ENCODE measurements around the gene ZNF558. TPM values are rescaled to one million over a fixed set of nuclear protein-coding genes. Genes with fewer than 3 reads are reported as not detected.

ZNF558 gene
- total RNA-seq, result 7.3 and 20.2 TPM in 2 replicates

- TF ChIP-seq, protein P1, sequence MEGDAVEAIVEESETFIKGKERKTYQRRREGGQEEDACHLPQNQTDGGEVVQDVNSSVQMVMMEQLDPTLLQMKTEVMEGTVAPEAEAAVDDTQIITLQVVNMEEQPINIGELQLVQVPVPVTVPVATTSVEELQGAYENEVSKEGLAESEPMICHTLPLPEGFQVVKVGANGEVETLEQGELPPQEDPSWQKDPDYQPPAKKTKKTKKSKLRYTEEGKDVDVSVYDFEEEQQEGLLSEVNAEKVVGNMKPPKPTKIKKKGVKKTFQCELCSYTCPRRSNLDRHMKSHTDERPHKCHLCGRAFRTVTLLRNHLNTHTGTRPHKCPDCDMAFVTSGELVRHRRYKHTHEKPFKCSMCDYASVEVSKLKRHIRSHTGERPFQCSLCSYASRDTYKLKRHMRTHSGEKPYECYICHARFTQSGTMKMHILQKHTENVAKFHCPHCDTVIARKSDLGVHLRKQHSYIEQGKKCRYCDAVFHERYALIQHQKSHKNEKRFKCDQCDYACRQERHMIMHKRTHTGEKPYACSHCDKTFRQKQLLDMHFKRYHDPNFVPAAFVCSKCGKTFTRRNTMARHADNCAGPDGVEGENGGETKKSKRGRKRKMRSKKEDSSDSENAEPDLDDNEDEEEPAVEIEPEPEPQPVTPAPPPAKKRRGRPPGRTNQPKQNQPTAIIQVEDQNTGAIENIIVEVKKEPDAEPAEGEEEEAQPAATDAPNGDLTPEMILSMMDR (conservative IDR thresholded peaks at IDR 0.05; ENCODE audit: low read depth, low read length), result no peak
- DNase-seq (ENCODE audit: low read depth), result peak; percentile 71
These were observed at the start of gene ZNF558, which contains the start of gene MBD3L1 for GRCh38 chr19:8832132-8833021. ZNF558 (minus strand) TSS chr19:8832304; CDS start chr19:8822659, 9,645 bp downstream. MBD3L1 (plus strand) TSS chr19:8832377; CDS start chr19:8842679, 10,302 bp downstream.

GRCh38 chr19:8881512-8881911, 49.4 kb upstream of the ZNF558 start:
- H3K4me3 ChIP-seq (ENCODE audit: low read depth, low read length), result no peak overlapping the region

More at GRCh38 chr19:8832132-8833021, at the start of gene ZNF558, which contains the start of gene MBD3L1:
- peak within 1 kb of the TSS; percentile 88 for H3K4me3 ChIP-seq (ENCODE audit: low read depth, low read length)

GRCh38 chr19:8880868-8881488, 48.9 kb upstream of the ZNF558 start:
- no peak for DNase-seq (ENCODE audit: low read depth)
- no peak overlapping the region for H3K4me3 ChIP-seq (ENCODE audit: low read depth, low read length)
- TF ChIP-seq, protein P1 (conservative IDR thresholded peaks at IDR 0.05; ENCODE audit: low read depth, low read length), result no peak

More at GRCh38 chr19:8881512-8881911, 49.4 kb upstream of the ZNF558 start:
- no peak for DNase-seq (ENCODE audit: low read depth)
- TF ChIP-seq, protein P1 (conservative IDR thresholded peaks at IDR 0.05; ENCODE audit: low read depth, low read length), result no peak

DNA sequence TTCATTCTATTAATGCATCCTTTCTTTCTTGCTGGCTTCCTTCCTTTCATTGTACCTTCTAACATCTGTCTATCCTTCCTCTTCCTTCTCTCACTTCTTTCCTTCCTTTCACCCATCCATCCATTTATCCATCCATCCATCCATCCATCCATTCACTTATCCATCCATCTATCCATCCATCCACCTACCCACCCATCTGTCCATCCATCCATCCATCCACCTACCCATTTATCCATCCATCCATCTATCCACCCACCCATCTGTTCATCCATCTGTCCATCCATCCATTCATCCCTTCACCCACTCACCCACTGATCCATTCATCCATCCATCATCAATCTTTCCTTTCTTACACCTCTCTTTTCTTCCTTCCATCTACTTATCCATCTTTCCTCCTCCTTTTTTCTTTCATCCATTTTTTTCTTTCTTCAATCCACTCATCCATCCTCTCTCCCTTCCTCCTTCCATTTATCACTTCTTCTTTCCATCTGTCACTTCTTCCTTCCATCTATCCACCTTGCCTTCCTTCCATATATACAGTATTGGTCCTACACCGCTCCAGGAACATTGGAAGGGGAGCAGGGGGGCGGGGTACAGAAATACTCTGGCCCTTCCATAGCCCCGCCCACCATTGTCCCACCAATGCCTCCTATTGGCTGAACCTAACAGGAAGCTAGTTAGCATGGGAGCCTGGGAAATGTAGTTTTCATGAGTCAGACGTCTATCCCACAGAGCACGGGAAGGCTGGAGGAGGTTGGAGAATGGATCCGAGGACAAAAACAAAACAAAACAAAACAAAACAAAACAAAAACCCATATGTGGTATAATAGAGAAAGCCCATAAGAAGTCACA, 46.0 kb upstream of the ZNF558 start:
- TF ChIP-seq, protein P1 (conservative IDR thresholded peaks at IDR 0.05; ENCODE audit: low read depth, low read length), result no peak
- no peak for DNase-seq (ENCODE audit: low read depth)
- H3K4me3 ChIP-seq (ENCODE audit: low read depth, low read length), result no peak overlapping the region

GRCh38 chr19:8866344-8866743, 34.2 kb upstream of the ZNF558 start:
- H3K4me3 ChIP-seq (ENCODE audit: low read depth, low read length), result no peak overlapping the region
- no peak for DNase-seq (ENCODE audit: low read depth)
- TF ChIP-seq, protein P1 (conservative IDR thresholded peaks at IDR 0.05; ENCODE audit: low read depth, low read length), result no peak

DNA sequence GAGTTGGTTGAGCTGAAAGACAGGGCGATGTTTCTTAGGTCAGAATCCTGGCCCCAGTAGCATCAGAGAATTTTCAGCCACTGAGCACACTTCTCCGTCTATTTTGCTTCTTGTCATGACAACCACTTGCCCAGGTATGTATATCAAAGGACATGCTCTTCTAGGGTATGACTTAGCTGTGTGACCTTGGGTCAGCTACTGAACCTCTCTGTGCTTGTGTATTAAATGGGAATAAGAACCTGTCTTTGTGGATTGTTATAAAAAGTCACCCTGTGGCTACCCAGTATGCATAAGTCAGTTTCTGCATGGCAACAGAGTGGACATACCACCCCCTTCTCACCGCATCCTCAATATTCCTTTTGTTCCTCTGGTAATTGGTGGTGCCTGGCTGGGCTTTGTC, 26.2 kb upstream of the ZNF558 start:
- no peak overlapping the region for H3K4me3 ChIP-seq (ENCODE audit: low read depth, low read length)
- TF ChIP-seq, protein P1 (conservative IDR thresholded peaks at IDR 0.05; ENCODE audit: low read depth, low read length), result no peak

More for the DNA sequence above, 26.2 kb upstream of the ZNF558 start:
- no peak for DNase-seq (ENCODE audit: low read depth)
